ENCODE data around the gene WNT7B. TPM values are rescaled to one million over a fixed set of nuclear protein-coding genes. Genes with fewer than 3 reads are reported as not detected.

Gene WNT7B
- total and polyA plus RNA-seq, 2 experiments from 2014 or later, result 0.10 TPM; not detected in 1

- H3K4me1 ChIP-seq (ENCODE audit: insufficient read depth), result no peaks in the 10 kb centered on the region
- Mint-ChIP-seq H3K27ac (no peak overlapping the region), H3K4me3 (no peak overlapping the region), H3K4me1 (peaks cover 8% of the 10 kb centered on the region), H3K36me3 (ENCODE audit: low read depth) (no peaks in the 10 kb centered on the region), H3K27me3 (ENCODE audit: insufficient read depth, low read depth, poor library complexity) (peaks cover 17% of the 10 kb centered on the region), H3K9me3 (no peaks in the 10 kb centered on the region)
- H3K4me2 ChIP-seq, result no peak overlapping the region
- H3K27ac ChIP-seq (ENCODE audit: low read depth), result no peak overlapping the region
- no peak overlapping the region for H3K4me3 ChIP-seq
- DNase-seq (ENCODE audit: low spot score) (peak; percentile 35), ATAC-seq (peak; percentile 11; the same call in 1 of the 3 replicates)
- TF ChIP-seq NANOG (IDR thresholded peaks at IDR 0.05; ENCODE audit: borderline replicate concordance) (no peak), JUNB (IDR thresholded peaks at IDR 0.05; ENCODE audit: unreplicated experiment) (no peak), ETS1 (IDR thresholded peaks at IDR 0.05) (no peak), POLR2AphosphoS5 (IDR thresholded peaks at IDR 0.05; ENCODE audit: low read depth) (no peak), CTCF (conservative IDR thresholded peaks at IDR 0.05; ENCODE audit: low read depth in 2 of 2) (no peak), EZH2phosphoT487 (IDR thresholded peaks at IDR 0.05; ENCODE audit: unreplicated experiment) (no peak), ZNF114 (CRISPR knock-in tag; IDR thresholded peaks at IDR 0.05) (no peak), ZNF462 (CRISPR knock-in tag; IDR thresholded peaks at IDR 0.05) (no peak), ZNF331 (CRISPR knock-in tag; IDR thresholded peaks at IDR 0.05; ENCODE audit: low read depth) (no peak), REST (IDR thresholded peaks at IDR 0.05; ENCODE audit: unreplicated experiment) (no peak), EZH2 (IDR thresholded peaks at IDR 0.05; ENCODE audit: low read depth, unreplicated experiment) (no peak), CREB1 (CRISPR knock-in tag; IDR thresholded peaks at IDR 0.05; ENCODE audit: low read depth) (no peak)
- no peaks in the 10 kb centered on the region for H3K36me3 ChIP-seq (ENCODE audit: insufficient read depth)
- no peaks in the 10 kb centered on the region for H4K20me1 ChIP-seq (replicated peaks; ENCODE audit: insufficient read depth)
- H3F3A ChIP-seq (replicated peaks; ENCODE audit: low read depth), result no peaks in the 10 kb centered on the region
- H2AFZ ChIP-seq, result no peak overlapping the region
- no peaks in the 10 kb centered on the region for H3K79me2 ChIP-seq (replicated peaks; ENCODE audit: insufficient read depth)
- no peaks in the 10 kb centered on the region for H3K9me2 ChIP-seq (ENCODE audit: insufficient read depth)
- no peaks in the 10 kb centered on the region for H3K27me3 ChIP-seq (ENCODE audit: insufficient read depth)
Observed at GRCh38 chr22:45960477-45961386, 16.2 kb downstream of the WNT7B start.

All from GM23338 (cell line).